Upper lobe of left lung (tissue), 6 donors: ENCODE measurements around the gene PPM1F. TPM values are rescaled to one million over a fixed set of nuclear protein-coding genes. Genes with fewer than 3 reads are reported as not detected.

ENCODE experiments used
- ATAC-seq, 2 donors: fragments of 200-7000 bp; cut with Tn5 transposase; one replicate each; pipeline ENCODE4 v1.9.1; 2022; ENCODE audit warnings: mild to moderate bottlenecking in 2 of 2, moderate library complexity in 2 of 2; ENCODE audit not compliant: low FRiP score in 2 of 2
- DNase-seq, 2 donors: peaks; one replicate each; pipeline ENCODE4 v3.0.0-alpha.2; 2019 to 2020
- H3K27ac ChIP-seq, 4 donors: fragments of 200-600 bp; sonication (generic); one replicate each; pipeline ENCODE4 v1.5.1; 2016 to 2019
- H3K27me3 ChIP-seq, 4 donors: fragments of 200-600 bp; sonication (generic); one replicate each; pipeline ENCODE4 v1.5.1; 2017 to 2019
- H3K36me3 ChIP-seq, 4 donors: fragments of 200-600 bp; sonication (generic); one replicate each; pipeline ENCODE4 v1.5.1; 2016 to 2019
- H3K4me1 ChIP-seq, 4 donors: fragments of 200-600 bp; sonication (generic); one replicate each; pipeline ENCODE4 v1.5.1; 2018 to 2019
- H3K4me3 ChIP-seq, 4 donors: fragments of 200-600 bp; sonication (generic); one replicate each; pipeline ENCODE4 v1.5.1; 2017 to 2019; ENCODE audit warnings: mild to moderate bottlenecking in 2 of 4, moderate library complexity in 1 of 4
- H3K9me3 ChIP-seq, 4 donors: fragments of 200-600 bp; sonication (generic); one replicate each; pipeline ENCODE4 v1.5.1; 2018 to 2019
- EP300 ChIP-seq, 4 donors: sonication (generic); formaldehyde crosslinking; IDR thresholded peaks; one replicate each; pipeline ENCODE4 v1.5.1; 2017; ENCODE audit warnings: antibody characterized with exemption in 4 of 4, control low read depth in 2 of 4
- POLR2A ChIP-seq, 4 donors: fragments of 450-650 bp; IDR thresholded peaks; one replicate each; pipeline ENCODE4 v1.5.1; 2016 to 2017; ENCODE audit warnings: antibody characterized with exemption in 4 of 4, mild to moderate bottlenecking in 2 of 4
- POLR2AphosphoS5 ChIP-seq, 2 donors: sonication (generic); formaldehyde crosslinking; IDR thresholded peaks; one replicate each; pipeline ENCODE4 v1.5.1; 2017; ENCODE audit warnings: antibody characterized with exemption in 2 of 2
- WGBS, 2 donors: methylation state at CpG; one replicate each; pipeline ENCODE4 v1.1.5; 2017 to 2018; 5-methylcytosine and 5-hydroxymethylcytosine counted together
- total RNA-seq, 6 donors: library from RNA; depleted of rRNA in 4 of 6; stranded (reverse); fragments of >200 nt in 4 of 6; gene quantifications; one replicate each; pipeline versions ENCODE4 v1.1.0 to v1.2.1, GENCODE V29; 2016 to 2021
- TF ChIP-seq, protein P1 (sequence below), 6 experiments: fragments of 450-650 bp in 4 of 6; fragments of 200-600 bp in 2 of 6; sonication (generic) in 2 of 6; IDR thresholded peaks; one replicate each; pipeline ENCODE4 v1.5.1; 2016 to 2019; ENCODE audit warnings: antibody characterized with exemption in 6 of 6
- donor health status: DM: no; HTN: no; CAD: no; lungs with moderate emphysema.
- donor health status: DM: no; HTN: yes; CAD: no; lungs with severe emphysema.

PPM1F gene
- total RNA-seq, 6 donors from 2014 or later, result 21.0 to 85.3 (median 33.2) TPM

DNA sequence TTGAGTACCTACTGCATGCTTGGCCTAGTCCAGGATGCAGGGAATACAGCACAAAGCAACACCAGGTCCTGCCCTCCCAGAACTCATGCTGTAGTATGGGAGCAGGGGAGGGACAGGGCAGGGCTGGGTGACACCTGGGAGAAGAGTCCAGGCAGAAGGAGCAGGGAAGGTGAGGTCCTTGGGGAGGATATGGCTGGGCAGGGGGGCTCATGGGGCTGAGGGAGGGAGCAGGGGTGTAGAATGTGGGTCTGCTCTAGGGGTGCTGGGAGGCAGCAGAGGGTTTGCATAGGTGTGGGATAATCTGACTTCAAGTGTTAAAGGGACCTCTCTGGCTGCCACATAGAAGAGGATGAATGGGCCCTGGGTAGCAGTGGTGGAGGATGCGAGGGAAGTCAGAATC, 25.2 kb upstream of the PPM1F start:
- Histone ChIP-seq H3K27ac (no peak overlapping the region), H3K9me3 (no peaks in the 10 kb centered on the region), H3K4me3 (no peak overlapping the region), H3K27me3 (no peaks in the 10 kb centered on the region), H3K36me3 (peaks cover 13 to 34% (median 27%) of the 10 kb centered on the region in 4 donors), H3K4me1 (peaks cover 10 to 26% (median 15%) of the 10 kb centered on the region in 4 donors)
- TF ChIP-seq, protein P1, sequence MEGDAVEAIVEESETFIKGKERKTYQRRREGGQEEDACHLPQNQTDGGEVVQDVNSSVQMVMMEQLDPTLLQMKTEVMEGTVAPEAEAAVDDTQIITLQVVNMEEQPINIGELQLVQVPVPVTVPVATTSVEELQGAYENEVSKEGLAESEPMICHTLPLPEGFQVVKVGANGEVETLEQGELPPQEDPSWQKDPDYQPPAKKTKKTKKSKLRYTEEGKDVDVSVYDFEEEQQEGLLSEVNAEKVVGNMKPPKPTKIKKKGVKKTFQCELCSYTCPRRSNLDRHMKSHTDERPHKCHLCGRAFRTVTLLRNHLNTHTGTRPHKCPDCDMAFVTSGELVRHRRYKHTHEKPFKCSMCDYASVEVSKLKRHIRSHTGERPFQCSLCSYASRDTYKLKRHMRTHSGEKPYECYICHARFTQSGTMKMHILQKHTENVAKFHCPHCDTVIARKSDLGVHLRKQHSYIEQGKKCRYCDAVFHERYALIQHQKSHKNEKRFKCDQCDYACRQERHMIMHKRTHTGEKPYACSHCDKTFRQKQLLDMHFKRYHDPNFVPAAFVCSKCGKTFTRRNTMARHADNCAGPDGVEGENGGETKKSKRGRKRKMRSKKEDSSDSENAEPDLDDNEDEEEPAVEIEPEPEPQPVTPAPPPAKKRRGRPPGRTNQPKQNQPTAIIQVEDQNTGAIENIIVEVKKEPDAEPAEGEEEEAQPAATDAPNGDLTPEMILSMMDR (IDR thresholded peaks at IDR 0.05), result no peak
- TF ChIP-seq POLR2A (IDR thresholded peaks at IDR 0.05) (no peak), POLR2AphosphoS5 (IDR thresholded peaks at IDR 0.05) (no peak), EP300 (IDR thresholded peaks at IDR 0.05) (no peak)
- DNase-seq (no peak), ATAC-seq (no peak)
- WGBS, 2 donors, result 100% methylated on average over 1 of the region's 1 CpG

DNA sequence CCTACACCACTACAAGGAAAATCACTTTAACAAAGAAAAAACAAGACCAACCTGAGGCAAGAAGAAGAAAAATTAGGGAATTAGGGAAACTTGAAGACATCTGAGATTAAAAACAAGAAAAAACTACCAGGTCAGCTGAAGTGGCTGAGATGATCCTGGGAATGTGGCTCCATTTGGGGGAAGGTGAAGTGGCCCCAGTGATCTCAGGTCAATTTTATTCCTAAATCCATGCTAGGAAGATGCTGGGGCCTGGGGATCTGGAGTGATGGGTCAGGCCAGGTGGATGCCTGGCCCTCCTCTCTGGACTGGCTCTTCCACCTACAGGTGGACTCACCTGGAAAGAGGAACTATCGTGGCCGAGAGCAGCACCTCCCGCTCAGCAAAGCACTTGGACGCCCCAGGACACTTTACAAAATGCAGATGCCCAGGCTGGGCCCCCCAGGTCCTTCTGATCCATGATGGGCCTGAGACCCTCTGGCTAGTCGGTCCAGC, 23.3 kb upstream of the PPM1F start:
- Histone ChIP-seq H3K4me3 (no peak overlapping the region), H3K27ac (no peak overlapping the region), H3K9me3 (no peaks in the 10 kb centered on the region), H3K27me3 (no peaks in the 10 kb centered on the region), H3K36me3 (peaks cover 16 to 52% (median 41%) of the 10 kb centered on the region in 4 donors), H3K4me1 (peaks cover 0 to 10% (median 3%) of the 10 kb centered on the region in 4 donors)
- ATAC-seq (no peak), DNase-seq (no peak)
- no peak for TF ChIP-seq POLR2A (IDR thresholded peaks at IDR 0.05)
- TF ChIP-seq, protein P1 (IDR thresholded peaks at IDR 0.05), result no peak
- no peak for TF ChIP-seq EP300 (IDR thresholded peaks at IDR 0.05)
- TF ChIP-seq POLR2AphosphoS5 (IDR thresholded peaks at IDR 0.05), result no peak
- 88 to 97% methylated on average over 3 to 5 of the region's 5 CpGs for WGBS, 2 donors

DNA sequence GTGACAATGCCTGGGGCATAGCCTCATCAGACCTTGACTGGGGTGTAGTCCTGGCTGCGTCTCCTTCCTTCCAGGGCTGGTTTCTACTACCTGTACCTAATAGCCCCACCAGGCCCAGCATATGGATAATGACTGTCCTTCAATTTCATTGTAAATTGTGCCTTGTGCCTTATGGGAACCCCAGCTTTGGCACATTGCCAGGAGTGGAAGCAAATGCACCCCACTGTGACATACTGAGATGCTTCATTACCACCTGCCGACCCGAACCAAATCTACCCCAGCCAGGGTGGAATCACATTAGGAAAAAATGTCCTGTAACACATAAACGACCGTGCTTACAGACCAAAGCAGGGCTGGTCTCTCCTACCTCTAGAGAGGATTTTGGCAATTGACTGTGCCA, 22.6 kb upstream of the PPM1F start:
- peaks cover 18 to 59% (median 47%) of the 10 kb centered on the region in 4 donors for H3K36me3 ChIP-seq

DNA sequence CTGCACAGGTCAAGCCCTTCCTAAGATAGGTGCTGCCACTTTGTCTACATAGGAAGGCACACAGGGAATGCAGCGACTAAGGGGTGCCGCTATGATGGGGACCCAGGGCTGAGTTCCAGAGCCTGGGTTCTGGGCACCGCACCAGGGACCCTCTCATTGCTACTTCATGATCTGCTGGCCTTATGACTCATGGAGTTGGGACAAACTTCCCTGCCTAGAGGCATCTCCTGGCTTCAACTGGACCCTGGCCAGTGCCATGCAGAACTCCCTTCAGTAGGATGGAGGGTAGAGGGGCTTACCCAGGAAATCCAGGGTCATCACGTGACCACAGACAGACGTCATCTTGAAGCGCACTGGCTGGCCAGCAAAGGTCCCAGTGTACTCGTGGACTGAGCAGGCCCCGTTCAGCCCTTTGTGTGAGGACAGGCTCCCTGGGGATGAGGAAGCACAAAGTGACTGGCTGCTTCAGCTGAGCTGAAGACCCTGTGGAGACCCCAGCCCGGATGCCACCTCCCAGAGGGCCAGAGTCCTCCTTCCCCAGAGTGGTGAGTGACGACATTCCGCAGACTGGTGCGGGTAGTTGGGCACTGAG, 21.5 kb upstream of the PPM1F start:
- no peaks in the 10 kb centered on the region for H3K4me1 ChIP-seq
- H3K36me3 ChIP-seq, result peaks cover 25 to 67% (median 56%) of the 10 kb centered on the region in 4 donors
- TF ChIP-seq, protein P1 (IDR thresholded peaks at IDR 0.05), result no peak
- TF ChIP-seq EP300 (IDR thresholded peaks at IDR 0.05) (no peak), POLR2AphosphoS5 (IDR thresholded peaks at IDR 0.05) (no peak), POLR2A (IDR thresholded peaks at IDR 0.05) (no peak)
- no peaks in the 10 kb centered on the region for H3K9me3 ChIP-seq
- no peak overlapping the region for H3K4me3 ChIP-seq
- H3K27me3 ChIP-seq, result no peaks in the 10 kb centered on the region
- no peak for ATAC-seq
- peak in 1 of 2 donors; percentile 32 for DNase-seq
- WGBS, 2 donors, result 92 to 100% methylated on average over 4 to 12 of the region's 12 CpGs
- H3K27ac ChIP-seq, result no peak overlapping the region

More for the DNA sequence above, 22.6 kb upstream of the PPM1F start:
- H3K9me3 ChIP-seq, result no peaks in the 10 kb centered on the region
- no peak for ATAC-seq
- H3K27me3 ChIP-seq, result no peaks in the 10 kb centered on the region
- no peak for DNase-seq
- no peak overlapping the region for H3K27ac ChIP-seq
- no peak overlapping the region for H3K4me3 ChIP-seq
- H3K4me1 ChIP-seq, result peaks cover 0 to 4% (median 0%) of the 10 kb centered on the region in 4 donors
- WGBS, 2 donors, result 92 to 95% methylated on average over 5 of the region's 5 CpGs
- no peak for TF ChIP-seq EP300 (IDR thresholded peaks at IDR 0.05)
- TF ChIP-seq POLR2A (IDR thresholded peaks at IDR 0.05), result no peak
- TF ChIP-seq, protein P1 (IDR thresholded peaks at IDR 0.05), result no peak
- TF ChIP-seq POLR2AphosphoS5 (IDR thresholded peaks at IDR 0.05), result no peak

DNA sequence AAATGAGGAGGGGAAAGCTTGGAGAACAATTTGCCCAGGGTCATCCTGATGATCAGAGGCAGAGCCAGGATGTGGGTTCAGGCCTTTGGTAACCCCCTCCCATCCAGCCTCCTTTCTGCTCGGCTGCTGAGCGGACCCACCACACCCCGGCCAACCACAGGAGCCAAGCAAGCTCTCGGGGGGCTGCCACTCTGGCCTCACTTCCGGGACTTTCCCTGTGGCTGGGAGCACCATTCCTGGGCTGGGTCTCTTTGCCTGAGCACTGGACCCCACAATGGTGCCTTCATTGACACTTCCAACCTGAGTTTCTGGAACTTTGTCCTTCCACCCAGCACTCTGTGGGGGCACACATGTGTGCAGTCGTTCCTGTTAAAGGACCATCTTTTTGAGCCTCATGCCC, 20.2 kb upstream of the PPM1F start:
- Histone ChIP-seq H3K4me1 (no peaks in the 10 kb centered on the region), H3K36me3 (peaks cover 25 to 78% (median 69%) of the 10 kb centered on the region in 4 donors), H3K9me3 (no peaks in the 10 kb centered on the region), H3K27me3 (no peaks in the 10 kb centered on the region), H3K27ac (no peak overlapping the region), H3K4me3 (no peak overlapping the region)
- ATAC-seq (no peak), DNase-seq (peak in 1 of 2 donors; percentile 27)
- WGBS, 2 donors, result 93% methylated on average over 6 of the region's 6 CpGs
- TF ChIP-seq EP300 (IDR thresholded peaks at IDR 0.05), result no peak
- TF ChIP-seq, protein P1 (IDR thresholded peaks at IDR 0.05), result no peak
- TF ChIP-seq POLR2AphosphoS5 (IDR thresholded peaks at IDR 0.05), result no peak
- no peak for TF ChIP-seq POLR2A (IDR thresholded peaks at IDR 0.05)
